NCI-H2029 treated with DMSO at 0.1 percent for 48 hours (cell line): ENCODE results near the gene KRT83.
"Not testable (repeated sequence)": the region's sequence is repeated elsewhere in the genome, so short reads cannot be mapped to it uniquely, and the experiment has no call there.

Experiments
- DNase-seq: peaks from one replicate; lab custom pipeline; 2025; lab: John Stamatoyannopoulos, UW

KRT83 gene

DNA sequence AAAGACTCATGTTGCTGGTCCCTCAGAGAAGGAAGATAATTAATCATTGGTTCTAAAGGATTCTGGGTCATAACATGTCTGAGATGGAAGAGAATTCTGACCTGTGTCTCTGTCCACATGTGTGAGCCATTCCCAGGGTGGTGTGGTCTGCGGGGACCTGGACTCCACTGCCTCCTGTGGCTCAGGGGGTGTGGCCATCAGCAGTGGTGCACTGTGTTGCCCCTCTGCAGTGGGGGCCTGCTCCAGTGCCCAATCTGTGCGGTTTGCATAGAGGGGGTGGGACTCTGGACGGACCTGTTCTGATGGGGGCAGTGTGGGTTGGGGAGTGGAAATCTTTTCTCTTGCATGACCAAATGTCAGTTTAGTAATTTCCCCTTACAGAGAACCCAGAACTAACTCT lies 32.6 kb upstream of the KRT83 start:
- DNase-seq: no peak

GRCh38 chr12:52352951-52353350 lies 31.8 kb upstream of the KRT83 start:
- DNase-seq: no peak

GRCh38 chr12:52351196-52352059 lies 30.2 kb upstream of the KRT83 start:
- peak; percentile 38 for DNase-seq

DNA sequence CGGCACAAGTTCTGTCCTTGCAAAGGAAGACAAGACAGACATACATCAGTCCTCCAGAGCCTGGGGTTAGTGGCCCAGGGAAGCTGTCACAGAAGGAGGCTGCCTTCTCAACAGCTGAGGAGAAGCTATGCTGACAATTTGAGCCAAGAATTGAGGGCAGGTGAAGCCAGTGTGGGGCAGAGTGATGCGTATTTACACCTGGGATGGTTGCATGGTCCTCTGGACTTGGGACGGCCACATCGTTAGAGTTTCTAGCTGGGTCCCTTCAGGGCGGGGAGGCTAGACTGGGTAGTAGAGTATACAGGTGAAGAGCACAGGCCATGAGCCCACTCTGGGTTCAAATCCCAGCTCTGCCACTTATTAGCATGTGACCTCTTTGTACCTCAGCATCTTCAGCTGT lies 29.6 kb upstream of the KRT83 start:
- no peak for DNase-seq

DNA sequence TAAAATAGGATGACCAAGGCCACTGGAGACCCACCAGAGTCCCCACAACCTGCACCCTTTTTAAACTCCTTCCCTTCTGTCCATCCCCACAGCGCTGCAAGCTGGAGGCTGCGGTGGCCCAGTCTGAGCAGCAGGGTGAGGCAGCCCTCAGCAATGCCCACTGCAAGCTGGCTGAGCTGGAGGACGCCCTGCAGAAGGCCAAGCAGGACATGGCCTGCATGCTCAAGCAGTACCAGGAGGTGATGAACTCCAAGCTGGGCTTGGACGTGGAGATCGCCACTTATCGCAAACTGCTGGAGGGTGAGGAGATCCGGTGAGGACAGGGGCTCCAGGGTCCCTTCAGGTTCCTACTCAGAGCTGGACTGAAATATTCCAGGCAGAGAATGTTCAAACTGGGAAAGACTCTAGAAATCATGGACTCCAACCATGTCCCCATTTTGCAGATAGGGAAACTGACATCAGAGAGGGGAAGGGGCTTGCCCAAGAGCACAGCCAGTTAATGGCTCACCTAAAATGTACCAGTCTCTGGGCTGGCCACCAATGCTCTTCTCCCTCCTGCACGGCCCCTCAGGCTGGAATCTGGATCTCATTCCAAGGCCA lies 28.9 kb upstream of the KRT83 start:
- no peak for DNase-seq

GRCh38 chr12:52349196-52349595 lies 28.0 kb upstream of the KRT83 start:
- no peak for DNase-seq

DNA sequence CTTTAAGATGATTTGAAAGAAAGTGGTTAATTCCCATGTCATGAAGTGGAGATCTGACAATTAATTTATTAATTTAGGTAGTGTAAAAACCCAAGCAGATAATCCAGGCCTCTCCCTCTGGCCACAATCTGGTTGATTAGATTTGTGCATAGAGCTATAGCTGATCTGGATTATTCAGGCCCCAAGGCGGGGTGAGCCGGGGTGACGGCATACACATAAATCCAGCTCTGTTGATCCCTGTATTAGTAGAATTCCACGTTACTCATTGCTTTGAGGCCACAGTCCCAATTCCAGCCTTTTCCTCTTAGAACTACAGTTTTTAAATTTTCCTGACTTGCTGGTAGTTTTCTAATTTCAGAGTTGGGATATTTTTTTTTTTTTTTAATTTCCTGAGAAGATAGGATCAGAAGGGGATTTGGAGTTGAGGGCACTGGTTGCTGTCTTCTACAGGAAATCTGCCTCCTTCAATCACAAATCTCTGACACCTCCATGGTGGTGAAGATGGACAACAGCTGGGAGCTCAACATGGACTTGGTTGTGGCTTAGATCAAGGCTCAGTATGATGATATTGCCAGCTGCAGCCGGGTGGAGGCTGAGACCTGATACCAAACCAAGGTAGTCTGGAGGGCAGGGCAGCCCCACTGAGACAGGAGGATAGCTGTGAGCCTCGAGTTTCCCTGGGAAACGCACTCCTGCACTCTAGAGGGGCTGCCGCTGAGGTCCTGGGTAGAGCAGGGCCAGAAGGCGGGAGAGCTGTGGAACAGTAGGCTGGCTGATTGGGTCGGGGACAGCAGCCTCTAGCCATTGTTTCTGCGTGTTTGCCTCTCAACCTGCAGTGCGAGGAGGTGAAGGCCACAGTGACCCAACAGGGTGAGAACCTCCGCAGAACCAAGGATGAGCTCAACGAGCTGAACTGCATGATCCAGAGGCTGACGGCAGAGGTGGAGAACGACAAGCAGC lies 26.6 kb upstream of the KRT83 start:
- DNase-seq: no peak

DNA sequence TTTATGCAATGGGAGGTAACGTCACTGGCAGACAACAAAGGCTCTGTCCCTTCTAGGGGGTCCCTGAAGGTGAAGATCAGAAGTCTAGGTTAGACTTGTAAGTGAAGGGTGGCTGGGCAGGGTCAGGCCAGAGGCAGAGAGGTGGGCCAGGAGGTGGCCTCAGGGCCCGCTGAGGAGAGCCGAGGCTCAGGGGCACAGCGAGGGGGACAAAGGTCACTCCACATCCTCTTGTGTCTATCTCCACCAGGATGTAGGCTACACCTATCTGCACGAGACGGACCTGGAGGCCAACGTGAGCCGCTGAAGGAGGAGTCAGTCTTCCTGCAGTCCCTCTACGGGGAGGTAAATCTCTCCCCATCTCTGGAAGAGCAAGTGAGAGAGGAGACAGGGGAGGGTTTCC lies 25.8 kb upstream of the KRT83 start:
- DNase-seq: no peak

DNA sequence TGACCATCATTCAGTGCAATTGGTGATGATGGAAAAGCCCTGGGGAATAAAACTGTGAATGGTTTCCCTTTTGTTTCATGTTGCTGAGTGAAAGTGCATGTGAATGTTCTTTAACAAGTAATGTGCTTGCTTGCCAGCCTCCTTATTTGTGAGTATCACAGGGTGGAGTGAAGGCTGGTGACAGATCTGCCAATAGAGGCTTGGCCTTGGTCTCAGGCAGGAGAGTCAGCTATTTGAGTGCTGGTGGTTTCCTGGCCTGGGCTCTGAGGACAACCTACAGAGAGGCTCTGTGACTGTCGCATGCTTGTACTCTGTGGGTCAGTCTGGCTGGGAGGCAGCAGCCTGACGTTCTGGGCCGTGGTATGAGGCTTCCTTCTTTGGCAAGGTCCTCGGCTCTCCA lies 25.4 kb upstream of the KRT83 start:
- no peak for DNase-seq

- DNase-seq: not testable (repeated sequence)
Observed at GRCh38 chr12:52345041-52345440, 23.8 kb upstream of the KRT83 start.

DNA sequence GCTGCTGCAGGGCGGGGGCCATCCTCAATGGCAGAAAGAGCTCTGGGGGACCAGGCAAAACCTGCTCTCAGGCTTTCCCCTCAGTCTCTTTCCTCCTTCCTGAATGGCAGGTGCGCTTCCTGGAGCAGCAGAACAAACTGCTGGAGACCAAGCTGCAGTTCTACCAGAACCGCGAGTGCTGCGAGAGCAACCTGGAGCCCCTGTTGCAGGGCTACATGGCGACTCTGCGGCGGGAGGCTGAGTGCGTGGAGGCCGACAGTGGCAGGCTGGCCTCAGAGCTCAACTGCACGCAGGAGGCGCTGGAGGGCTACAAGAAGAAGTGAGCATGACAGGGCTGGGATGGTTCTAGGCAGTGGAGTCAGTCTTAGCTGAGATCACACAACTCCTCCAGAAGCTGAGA lies 22.9 kb upstream of the KRT83 start:
- DNase-seq: no peak

- no peak for DNase-seq
Observed at GRCh38 chr12:52343550-52343949, 22.4 kb upstream of the KRT83 start.

DNA sequence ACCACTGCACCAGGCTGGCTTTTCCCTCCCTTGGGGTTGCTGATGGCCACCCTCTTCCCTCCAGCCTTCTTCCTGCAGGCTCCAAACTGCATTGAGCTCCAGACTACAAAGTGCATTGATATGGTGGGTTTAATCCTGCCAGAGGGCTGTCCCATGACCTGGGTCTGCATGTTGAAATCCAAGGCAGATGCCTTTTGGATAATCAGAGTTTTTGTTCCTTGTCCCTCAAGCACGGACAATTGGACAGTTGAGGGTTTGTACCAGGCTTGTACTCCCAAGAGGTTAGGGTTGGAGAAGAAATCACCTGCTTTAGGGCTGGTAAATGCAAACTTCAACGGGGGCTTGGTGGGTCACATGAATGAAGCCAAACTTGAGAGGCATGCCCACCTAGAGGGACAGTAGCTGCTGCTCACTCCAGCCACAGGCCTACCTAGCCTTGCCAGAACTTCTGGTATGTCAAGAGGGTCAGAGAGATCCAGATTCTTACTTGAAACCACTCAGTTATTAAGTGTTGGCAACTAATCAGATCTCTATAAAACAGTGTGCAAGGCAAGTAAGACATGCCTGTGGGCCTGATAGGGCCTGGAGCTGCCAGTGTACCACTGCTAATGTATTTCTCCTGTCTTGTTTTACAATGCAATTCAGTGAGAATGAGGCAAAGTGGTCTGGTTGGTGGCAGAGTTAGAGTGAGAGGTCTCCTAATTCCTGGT lies 21.7 kb upstream of the KRT83 start:
- DNase-seq: no peak

- DNase-seq: no peak
Observed at GRCh38 chr12:52341066-52341580, 19.9 kb upstream of the KRT83 start.

- no peak for DNase-seq
Observed at GRCh38 chr12:52338241-52338960, 17.2 kb upstream of the KRT83 start.

DNA sequence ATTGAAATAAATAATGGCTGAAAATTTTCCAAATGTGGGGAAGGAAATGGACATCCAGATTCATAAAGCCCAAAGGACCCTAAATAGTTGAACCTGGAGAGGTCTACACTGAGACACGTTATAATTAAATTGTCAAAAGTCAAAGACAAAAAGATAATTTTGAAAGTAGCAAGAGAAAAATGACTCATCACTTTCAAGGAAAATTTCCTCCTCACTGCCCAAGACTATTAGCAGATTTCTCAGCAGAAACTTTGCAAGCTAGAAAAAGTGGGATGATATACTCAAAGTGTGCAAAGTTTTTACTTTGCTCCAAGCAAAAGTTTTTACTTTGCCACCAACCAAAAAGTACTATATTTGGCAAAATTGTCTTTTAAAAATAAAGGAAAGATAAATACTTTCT lies 15.9 kb upstream of the KRT83 start:
- no peak for DNase-seq

DNA sequence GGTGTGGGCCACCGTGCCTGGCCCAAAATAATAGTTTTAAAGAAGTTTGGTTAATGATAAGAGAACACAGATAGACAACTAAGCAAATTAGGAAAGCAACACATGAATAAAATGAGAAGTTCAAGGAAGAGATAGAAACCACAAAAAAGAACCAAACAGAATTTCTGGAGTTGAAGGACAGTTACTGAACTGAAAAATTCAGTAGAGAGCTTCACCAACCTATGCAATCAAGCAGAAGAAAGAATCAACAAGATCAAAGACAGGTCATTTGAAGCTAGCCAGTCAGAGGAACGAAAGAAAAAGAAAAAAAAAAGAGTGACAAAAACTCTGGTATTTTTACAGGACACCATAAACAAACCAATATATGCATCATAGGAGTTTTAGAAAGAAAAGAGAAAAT lies 15.4 kb upstream of the KRT83 start:
- DNase-seq: no peak

- DNase-seq: peak; percentile 95
Observed at GRCh38 chr12:52335598-52336262, 14.5 kb upstream of the KRT83 start.

GRCh38 chr12:52334185-52334584 lies 13.0 kb upstream of the KRT83 start:
- no peak for DNase-seq

DNA sequence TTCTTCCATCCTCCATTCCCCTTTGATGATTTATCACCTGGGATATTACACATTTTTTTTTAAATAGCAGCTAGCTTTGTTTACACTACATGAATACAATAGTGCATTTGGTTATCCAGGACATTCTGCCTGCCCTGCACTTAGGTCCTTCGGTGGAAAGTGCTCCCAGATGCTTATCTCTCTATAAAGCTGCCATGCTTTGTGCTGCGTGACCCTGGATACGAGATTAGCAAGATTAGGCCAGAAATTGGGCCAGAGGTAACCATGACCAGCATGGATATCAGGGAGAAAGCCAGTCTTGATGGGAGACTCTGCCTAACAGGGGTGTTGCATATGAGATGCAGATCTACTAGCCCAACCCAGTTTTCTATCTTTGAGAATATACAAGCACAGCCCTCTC lies 12.1 kb upstream of the KRT83 start:
- no peak for DNase-seq
